HCEC 1CT (cell line): Measurements from ENCODE around the gene IZUMO2.

ENCODE experiments used
- DNase-seq: peaks from one replicate; pipeline ENCODE4 v3.0.0-alpha.2; 2017

The IZUMO2 gene

DNA sequence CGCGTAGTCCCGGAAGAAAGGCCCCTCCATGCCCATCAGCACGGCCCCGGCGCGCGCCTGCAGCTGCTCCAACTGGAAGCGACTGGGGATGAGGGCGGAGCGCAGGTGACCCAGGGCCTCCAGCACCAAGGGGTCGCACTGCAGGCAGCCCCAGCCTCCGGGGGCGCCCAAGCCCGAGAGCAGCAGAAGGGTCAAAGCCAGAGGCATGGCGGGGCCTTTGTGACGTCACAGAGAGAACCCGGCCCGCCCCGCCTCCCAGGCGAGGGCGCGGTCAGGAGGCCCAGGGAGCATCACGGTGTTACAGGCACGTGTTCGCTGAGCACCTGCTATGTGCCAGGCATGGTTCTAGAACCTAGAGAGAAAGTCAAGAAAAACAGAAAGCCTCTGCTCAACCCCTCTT, at the start of gene IZUMO2:
Gene IZUMO2, minus strand, starts transcription at position 294 of the 400 bp plus-strand sequence. Its CDS starts 87 bp downstream, at position 207.
- no peak for DNase-seq

GRCh38 chr19:50210425-50210824, 47.3 kb upstream of the IZUMO2 start:
- no peak for DNase-seq

GRCh38 chr19:50209131-50209530, 46.0 kb upstream of the IZUMO2 start:
- no peak for DNase-seq

DNA sequence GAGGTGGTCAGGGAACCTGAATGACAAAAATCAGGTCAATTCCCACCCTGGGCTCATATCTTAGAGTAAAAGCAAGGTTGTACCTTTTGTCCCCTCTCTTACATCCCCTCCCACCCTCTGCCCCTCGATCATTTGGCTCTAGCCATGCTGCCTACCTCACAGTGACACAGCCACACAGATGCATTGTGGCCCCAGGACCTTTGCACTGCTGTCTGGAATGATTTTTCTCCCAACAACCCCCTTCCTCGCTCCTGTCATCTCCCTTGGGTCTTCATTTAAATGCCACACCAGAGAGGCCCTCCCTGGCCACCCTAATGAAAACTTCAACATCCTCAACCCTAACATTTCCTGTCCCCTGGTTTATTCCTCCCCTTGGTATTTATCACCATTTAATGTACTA, 44.6 kb upstream of the IZUMO2 start:
- no peak for DNase-seq

- DNase-seq = no peak
Measured at GRCh38 chr19:50206191-50206590, 43.1 kb upstream of the IZUMO2 start.

GRCh38 chr19:50205681-50206138, 42.6 kb upstream of the IZUMO2 start:
- no peak for DNase-seq

GRCh38 chr19:50204811-50205675, 42.0 kb upstream of the IZUMO2 start:
- DNase-seq = no peak

DNA sequence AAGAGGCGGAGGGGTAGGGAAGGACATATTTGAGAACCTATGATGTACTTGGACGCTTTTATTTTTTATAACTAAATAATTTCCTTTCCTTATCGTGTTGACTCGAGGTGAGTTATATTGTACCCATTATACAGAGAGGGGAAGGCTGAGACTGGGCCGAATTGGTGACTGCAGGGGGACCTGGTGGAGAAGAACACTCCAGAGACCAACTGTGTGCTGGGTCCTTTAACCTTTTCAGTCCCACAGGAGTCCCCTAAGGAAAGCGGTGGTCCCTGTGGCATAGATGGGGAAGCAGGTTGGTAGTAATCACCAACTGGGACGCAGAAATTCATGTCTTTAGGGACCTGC, 41.0 kb upstream of the IZUMO2 start:
- DNase-seq = no peak

GRCh38 chr19:50203281-50204080, 40.4 kb upstream of the IZUMO2 start, which contains the start of gene MYH14:
Gene MYH14 (plus strand): TSS chr19:50203622. CDS start chr19:50210366, 6,744 bp downstream.
- DNase-seq = no peak

GRCh38 chr19:50202962-50203280, 39.8 kb upstream of the IZUMO2 start:
- DNase-seq = no peak

DNA sequence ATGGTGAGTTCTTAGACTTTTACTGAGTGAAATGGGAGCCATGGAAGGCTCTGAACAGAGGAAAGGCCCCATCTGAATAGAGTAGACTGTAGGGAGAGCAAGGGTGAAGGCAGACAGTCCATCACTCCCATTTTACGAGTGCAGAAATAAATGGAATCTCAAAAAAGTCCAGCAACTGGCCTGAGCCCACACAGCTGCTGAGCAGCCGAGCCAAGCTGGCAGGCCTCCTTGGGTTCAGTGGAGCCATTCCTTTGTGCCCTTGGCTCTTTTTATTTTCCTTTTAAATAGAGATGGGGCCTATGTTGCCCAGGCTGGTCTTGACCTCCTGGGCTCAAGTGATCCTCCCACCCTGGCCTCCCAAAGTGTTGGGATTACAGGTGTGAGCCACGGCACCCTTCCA, 39.3 kb upstream of the IZUMO2 start:
- DNase-seq = no peak

- no peak for DNase-seq
Measured at GRCh38 chr19:50199259-50199555, 36.1 kb upstream of the IZUMO2 start.

- no peak for DNase-seq
Measured at GRCh38 chr19:50198431-50199258, 35.6 kb upstream of the IZUMO2 start.

GRCh38 chr19:50197348-50197747, 34.3 kb upstream of the IZUMO2 start:
- no peak for DNase-seq

GRCh38 chr19:50196322-50196932, 33.3 kb upstream of the IZUMO2 start:
- DNase-seq = no peak

GRCh38 chr19:50195224-50195623, 32.1 kb upstream of the IZUMO2 start:
- DNase-seq = no peak

DNA sequence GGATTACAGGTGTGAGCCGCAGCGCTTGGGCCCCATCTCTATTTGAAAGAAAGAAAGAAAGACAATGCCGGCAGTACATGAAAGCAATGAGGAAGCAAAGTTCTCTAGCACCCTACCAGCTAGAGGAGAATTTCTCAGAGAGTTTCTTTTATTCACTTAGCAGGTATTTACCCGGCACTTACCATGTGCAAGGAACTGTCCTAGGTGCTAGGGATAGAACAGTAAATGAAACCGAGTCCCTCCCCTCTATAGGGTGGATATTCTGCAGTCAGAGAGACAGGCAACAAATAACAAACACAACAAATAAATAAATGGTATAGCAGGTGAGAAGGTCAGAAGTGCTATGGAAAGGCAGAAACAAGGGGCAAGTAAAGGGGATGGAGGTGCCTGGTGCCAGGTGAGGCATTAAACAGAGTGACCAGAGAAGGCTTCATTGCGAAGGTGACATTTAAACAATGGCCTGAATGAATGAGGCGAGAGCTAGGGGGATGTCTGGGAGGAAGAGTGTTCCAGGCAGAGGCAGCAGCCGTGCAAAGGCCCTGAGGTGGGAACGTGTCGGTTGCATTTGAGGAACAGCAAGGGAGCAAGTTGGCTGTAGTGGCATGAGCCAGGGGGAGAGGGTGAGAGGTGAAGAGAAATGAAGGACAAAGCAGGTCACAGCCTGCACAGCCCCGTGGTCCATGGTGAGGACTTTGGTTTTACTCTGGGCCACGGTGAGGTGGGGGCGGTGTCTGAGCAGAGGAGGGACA, 29.6 kb upstream of the IZUMO2 start:
- no peak for DNase-seq

GRCh38 chr19:50191216-50191615, 28.1 kb upstream of the IZUMO2 start:
- DNase-seq = no peak

DNA sequence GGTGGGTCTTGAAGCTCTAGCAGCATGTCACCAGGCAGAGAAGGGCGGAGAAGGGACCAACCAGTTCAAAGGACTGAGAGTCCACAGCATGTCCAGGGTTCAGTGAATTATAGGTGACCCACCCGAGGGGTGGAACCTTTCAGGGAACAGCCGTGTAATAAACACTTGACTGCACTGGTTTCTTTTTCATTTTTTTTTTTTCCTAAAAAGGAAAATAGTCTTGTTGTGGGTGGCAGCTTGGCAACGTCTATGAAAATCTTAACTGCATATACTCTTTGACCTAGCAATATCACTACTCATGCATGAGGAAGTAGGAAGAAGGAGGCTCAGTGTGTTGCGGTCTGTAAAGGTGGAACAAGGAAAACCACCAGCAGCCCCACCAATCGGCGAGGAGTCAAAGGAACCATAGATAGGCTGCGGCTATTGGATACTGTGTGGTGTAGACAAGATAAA, 27.4 kb upstream of the IZUMO2 start:
- DNase-seq = no peak

DNA sequence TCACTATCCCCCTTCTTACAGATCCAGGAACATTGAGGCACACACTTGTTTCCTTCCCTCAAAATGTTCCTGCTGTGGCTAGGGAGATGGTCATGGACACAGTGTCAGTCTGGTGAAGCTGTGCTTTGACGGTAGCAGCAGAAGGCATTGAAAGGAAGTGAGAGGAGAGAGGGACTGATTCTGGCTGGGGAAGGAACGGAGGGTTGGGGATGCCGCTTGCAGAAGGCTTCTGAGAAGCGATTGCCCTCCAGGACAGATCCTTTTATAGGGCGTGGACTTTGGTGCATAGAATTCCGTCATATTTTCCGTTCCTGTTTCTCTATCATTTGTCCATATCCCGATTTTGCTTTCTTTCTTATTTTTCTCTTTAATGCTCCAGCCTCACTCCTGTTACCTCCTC, 26.2 kb upstream of the IZUMO2 start:
- DNase-seq = no peak

DNA sequence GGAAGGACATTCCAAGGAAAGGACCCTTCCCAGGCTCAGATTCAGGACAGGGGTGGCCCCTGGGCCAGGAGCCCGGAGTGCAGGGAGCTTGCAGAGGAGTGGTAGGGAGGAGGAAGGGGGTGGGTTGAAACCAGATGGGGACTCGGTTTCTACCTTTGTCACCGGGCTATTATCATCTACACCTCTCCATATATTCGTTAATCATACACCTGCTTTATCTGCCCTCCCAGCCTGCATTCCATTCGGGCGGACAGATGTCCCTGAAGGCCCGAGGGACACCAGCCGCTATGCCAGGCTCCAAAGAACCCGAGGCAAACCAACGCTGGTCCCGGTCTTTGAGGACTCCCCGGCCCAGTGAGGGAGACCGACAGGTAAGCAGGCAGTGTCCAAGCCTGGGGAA, 24.9 kb upstream of the IZUMO2 start:
- DNase-seq = no peak

GRCh38 chr19:50184196-50184595, 21.1 kb upstream of the IZUMO2 start:
- no peak for DNase-seq
